ENCODE measurements around the gene TALDO1.

DNA sequence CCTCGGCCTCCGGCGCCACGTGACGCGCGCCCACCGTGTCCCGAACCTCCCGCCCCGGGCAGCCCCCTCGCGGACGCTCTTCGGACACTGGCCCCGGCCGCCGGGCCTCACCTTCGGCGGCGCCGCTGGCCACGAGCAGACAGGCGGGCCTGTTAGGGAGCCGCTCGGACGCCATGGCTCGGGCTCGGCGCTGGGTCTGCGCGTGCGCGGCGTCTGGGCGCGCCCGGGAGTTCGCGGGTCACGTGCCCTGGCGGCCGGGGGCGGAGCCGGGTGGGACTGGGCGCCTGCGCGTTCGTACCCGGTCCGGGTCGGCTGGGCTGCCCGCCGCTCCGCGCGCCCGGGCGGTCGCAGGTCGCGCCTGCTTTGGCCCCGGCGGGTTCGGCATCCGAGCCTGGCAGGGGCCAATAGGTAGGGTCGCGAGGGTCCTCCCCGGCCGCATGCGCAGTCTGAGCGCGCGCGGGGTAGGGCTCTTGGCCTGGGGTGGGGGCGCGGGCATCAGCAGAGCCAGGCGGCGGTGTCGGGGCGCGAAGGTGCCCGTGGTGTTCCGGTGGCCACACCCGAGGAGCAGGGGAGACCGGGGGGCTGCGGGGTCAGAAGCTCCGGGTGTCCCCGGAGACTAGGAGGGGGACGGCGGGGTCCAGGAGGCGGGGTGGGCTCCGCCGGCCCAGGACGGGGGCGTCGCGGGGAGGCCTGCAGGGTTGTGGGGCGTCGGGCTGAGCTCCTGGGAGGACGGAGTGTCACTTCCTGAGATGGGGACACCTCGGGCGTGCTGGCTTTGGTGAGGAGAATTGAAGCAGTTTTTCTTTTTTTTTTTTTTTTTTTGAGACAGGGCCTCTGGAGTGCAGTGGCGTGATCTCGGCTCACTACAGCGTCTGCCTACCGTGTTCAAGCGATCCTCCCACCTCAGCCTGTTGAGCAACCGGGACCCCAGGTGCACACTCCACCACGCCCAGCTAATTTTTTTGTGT lies 30.3 kb downstream of the TALDO1 start, which contains the start of gene GATD1:
- TF ChIP-seq, protein P1, sequence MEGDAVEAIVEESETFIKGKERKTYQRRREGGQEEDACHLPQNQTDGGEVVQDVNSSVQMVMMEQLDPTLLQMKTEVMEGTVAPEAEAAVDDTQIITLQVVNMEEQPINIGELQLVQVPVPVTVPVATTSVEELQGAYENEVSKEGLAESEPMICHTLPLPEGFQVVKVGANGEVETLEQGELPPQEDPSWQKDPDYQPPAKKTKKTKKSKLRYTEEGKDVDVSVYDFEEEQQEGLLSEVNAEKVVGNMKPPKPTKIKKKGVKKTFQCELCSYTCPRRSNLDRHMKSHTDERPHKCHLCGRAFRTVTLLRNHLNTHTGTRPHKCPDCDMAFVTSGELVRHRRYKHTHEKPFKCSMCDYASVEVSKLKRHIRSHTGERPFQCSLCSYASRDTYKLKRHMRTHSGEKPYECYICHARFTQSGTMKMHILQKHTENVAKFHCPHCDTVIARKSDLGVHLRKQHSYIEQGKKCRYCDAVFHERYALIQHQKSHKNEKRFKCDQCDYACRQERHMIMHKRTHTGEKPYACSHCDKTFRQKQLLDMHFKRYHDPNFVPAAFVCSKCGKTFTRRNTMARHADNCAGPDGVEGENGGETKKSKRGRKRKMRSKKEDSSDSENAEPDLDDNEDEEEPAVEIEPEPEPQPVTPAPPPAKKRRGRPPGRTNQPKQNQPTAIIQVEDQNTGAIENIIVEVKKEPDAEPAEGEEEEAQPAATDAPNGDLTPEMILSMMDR (IDR thresholded peaks at IDR 0.05; ENCODE audit: low read depth, low read length, missing input control) = no peak
- TF ChIP-seq NR2F2 (IDR thresholded peaks at IDR 0.05) = no peak
- no peak for TF ChIP-seq TAF1 (conservative IDR thresholded peaks at IDR 0.05)
- TF ChIP-seq GABPA (IDR thresholded peaks at IDR 0.05 in 1 of 2, conservative IDR thresholded peaks at IDR 0.05 in 1 of 2) = no peak
- TF ChIP-seq, protein P2, sequence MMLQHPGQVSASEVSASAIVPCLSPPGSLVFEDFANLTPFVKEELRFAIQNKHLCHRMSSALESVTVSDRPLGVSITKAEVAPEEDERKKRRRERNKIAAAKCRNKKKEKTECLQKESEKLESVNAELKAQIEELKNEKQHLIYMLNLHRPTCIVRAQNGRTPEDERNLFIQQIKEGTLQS (IDR thresholded peaks at IDR 0.05) = no peak
- TF ChIP-seq SP1 (IDR thresholded peaks at IDR 0.05) = no peak
- TF ChIP-seq, protein P3, sequence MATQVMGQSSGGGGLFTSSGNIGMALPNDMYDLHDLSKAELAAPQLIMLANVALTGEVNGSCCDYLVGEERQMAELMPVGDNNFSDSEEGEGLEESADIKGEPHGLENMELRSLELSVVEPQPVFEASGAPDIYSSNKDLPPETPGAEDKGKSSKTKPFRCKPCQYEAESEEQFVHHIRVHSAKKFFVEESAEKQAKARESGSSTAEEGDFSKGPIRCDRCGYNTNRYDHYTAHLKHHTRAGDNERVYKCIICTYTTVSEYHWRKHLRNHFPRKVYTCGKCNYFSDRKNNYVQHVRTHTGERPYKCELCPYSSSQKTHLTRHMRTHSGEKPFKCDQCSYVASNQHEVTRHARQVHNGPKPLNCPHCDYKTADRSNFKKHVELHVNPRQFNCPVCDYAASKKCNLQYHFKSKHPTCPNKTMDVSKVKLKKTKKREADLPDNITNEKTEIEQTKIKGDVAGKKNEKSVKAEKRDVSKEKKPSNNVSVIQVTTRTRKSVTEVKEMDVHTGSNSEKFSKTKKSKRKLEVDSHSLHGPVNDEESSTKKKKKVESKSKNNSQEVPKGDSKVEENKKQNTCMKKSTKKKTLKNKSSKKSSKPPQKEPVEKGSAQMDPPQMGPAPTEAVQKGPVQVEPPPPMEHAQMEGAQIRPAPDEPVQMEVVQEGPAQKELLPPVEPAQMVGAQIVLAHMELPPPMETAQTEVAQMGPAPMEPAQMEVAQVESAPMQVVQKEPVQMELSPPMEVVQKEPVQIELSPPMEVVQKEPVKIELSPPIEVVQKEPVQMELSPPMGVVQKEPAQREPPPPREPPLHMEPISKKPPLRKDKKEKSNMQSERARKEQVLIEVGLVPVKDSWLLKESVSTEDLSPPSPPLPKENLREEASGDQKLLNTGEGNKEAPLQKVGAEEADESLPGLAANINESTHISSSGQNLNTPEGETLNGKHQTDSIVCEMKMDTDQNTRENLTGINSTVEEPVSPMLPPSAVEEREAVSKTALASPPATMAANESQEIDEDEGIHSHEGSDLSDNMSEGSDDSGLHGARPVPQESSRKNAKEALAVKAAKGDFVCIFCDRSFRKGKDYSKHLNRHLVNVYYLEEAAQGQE (IDR thresholded peaks at IDR 0.05) = no peak
- TF ChIP-seq, protein P4, sequence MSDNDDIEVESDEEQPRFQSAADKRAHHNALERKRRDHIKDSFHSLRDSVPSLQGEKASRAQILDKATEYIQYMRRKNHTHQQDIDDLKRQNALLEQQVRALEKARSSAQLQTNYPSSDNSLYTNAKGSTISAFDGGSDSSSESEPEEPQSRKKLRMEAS (IDR thresholded peaks at IDR 0.05) = no peak
- no peak for TF ChIP-seq YY1 (IDR thresholded peaks at IDR 0.05)
- TF ChIP-seq EGR1 (IDR thresholded peaks at IDR 0.05; ENCODE audit: low read depth in 2 of 2) = no peak
